Epithelial cell of esophagus (primary cell): ENCODE data around the gene DIPK1B.

Source experiments
- DNase-seq: peaks from one replicate; pipeline ENCODE4 v3.0.0; 2010; ENCODE audit warnings: low read depth
- H3K4me3 ChIP-seq: 2 replicates; pipeline ENCODE4 v1.5.1; 2011; ENCODE audit warnings: mild to moderate bottlenecking, low read length, control low read depth
- TF ChIP-seq, protein P1 (sequence below): IDR thresholded peaks from 2 replicates; pipeline ENCODE4 v1.5.1; 2011; ENCODE audit warnings: low read depth, mild to moderate bottlenecking, low read length, control low read depth, inconsistent platforms; ENCODE audit not compliant: insufficient read depth; ENCODE audit errors: missing control alignments

Gene DIPK1B

DNA sequence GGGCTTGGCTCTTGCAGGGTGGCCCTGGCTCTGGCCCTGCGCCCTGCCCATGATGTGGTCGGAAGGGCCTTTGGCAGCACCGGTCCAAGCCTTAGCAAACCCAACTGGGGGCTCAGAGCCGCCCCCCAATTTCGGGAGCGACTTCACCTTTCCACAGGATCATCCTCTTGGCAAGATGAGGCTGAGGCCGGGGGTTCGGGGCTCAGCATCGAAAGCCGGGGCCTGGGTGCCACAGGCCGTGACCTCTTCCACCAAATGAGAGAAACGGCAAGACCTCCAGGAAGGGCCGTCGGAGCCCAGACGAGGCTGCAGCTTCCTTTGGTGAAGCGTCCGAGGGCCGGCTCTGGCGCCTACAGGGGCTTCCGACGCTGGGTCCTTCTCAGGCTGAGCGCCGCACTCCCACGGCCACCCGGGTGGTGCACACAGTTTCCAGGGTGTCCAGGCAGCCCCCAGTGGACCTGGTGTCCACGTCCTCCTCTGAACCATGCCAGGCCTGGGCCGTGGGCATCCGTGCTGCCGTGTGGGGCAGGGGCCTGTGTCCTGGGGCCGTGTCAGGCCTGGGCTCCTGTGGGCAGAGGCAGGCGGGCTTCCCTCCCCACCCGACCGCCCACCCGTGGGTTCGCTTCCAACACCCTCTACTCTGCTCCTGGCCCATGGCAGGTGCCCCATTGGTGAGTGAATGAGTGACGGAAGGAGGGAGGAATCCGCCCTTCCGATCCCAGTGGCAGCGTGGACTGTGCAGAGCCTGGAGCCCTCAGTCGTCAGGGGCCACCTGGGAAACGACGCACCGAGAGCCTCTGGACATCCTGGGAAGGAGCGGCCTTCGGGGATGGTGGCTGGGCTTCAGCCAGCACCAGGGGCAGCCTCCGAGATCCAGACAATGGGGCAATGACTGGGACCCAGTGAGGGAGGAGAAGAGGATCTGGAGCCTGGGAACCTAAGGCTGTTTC lies 19.9 kb upstream of the DIPK1B start:
- H3K4me3 ChIP-seq, result no peak overlapping the region
- TF ChIP-seq, protein P1, sequence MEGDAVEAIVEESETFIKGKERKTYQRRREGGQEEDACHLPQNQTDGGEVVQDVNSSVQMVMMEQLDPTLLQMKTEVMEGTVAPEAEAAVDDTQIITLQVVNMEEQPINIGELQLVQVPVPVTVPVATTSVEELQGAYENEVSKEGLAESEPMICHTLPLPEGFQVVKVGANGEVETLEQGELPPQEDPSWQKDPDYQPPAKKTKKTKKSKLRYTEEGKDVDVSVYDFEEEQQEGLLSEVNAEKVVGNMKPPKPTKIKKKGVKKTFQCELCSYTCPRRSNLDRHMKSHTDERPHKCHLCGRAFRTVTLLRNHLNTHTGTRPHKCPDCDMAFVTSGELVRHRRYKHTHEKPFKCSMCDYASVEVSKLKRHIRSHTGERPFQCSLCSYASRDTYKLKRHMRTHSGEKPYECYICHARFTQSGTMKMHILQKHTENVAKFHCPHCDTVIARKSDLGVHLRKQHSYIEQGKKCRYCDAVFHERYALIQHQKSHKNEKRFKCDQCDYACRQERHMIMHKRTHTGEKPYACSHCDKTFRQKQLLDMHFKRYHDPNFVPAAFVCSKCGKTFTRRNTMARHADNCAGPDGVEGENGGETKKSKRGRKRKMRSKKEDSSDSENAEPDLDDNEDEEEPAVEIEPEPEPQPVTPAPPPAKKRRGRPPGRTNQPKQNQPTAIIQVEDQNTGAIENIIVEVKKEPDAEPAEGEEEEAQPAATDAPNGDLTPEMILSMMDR, result no peak
- no peak for DNase-seq

DNA sequence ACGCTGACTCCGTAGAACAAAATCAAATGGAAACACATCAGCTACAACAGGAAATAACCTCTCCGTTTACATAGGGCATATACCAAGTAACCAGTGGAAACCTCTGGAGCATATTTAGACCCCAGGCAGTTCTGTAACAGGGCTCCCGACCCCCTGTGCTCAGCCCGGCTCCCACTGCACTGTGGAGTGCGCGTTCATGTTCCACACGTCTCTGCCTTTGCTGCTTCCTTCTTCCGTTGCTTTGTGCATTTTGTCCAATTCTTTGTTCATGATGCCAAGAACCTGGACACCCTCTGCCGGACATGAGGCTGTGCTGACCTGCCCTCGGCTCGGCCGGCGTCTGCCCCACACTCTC lies 19.3 kb upstream of the DIPK1B start:
- DNase-seq, result no peak
- TF ChIP-seq, protein P1, result no peak
- H3K4me3 ChIP-seq, result no peak overlapping the region

DNA sequence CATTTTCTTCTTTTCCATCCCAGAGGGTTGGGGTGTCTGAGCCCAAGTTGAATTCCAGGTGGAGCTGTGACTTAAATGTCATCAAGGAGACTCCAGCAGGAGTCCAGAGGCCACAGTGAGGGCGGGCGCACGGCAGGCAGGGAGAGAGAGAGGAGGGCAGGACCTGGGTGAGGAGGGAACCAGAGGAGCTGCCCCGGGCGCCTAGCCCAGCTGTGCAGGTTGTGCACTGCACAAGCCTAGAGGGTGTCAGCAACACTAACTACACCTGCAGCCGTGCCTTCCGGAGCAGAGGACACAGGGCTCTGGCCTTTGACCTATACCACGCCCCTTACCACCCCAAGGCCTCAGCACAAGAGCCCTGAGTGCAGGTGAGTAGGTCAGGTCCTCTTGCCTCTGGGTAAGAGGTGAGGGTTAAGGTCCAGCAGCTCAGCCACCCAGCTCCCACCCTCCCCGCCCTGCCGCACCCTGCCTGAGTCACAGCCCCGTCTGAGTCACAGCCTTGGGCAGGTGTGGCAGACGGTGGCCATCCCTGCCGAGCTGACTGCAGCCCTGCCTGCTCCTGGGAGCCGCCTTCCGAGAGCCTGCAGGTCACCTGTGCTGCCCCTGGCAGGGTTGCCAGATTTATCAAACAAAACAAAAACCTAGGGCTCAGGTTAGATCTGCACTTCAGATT lies 18.7 kb upstream of the DIPK1B start:
- TF ChIP-seq, protein P1, result no peak
- peak; percentile 91 for DNase-seq
- H3K4me3 ChIP-seq, result no peak overlapping the region

DNA sequence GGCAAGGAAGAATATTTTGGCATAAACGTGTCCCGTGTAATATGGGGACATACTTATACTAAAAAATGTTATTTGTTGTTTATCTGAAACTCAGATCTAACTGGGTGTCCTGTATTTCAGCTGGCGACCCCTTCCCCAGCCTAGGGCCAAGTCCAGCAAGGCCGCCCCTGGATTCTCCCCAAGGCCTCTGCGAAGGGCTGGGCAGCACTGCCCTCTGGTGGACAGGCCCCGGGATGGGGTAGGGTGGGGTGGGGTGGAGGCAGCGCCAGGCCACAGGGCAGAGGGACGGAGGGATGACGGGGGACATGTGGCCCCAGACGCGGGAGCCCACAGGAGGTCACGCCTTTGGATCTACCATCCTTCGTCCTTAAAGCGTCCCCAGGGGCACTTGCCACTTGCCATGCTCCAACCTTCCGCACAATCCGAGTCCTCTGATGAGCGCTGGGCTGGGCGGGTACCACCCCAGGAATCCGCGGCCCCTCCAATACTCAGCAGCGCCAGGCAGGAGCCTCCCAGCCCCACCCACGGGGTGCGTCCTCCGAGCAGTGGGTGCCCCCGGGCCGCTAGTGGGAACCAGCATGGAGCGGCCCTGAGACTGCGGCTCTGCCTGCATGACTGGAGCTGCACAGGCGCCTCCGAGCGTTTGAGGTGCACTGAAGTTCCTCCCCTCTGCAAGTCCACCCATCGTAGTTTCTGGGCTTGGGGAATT lies 18.1 kb upstream of the DIPK1B start:
- peak; percentile 46 for DNase-seq
- TF ChIP-seq, protein P1, result peak; percentile 64
- H3K4me3 ChIP-seq, result no peak overlapping the region

DNA sequence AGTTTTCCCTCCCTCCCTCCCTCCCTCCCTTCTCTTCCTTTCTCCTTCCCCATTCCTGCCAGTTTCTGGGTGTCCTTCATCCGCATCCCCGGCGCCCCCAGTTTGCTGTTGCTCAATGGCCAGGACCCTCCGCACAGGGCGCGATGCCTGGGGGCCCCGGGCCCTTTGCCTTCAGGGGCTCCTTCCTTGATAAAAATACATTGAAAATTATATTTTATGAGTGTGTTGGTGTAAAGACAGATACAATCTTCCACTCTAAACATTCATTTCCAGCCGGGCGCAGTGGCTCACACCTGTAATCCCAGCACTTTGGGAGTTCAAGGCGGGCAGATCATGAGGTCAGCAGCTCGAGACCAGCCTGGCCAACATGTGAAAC lies 17.5 kb upstream of the DIPK1B start:
- TF ChIP-seq, protein P1, result no peak
- no peak for DNase-seq
- no peak overlapping the region for H3K4me3 ChIP-seq

DNA sequence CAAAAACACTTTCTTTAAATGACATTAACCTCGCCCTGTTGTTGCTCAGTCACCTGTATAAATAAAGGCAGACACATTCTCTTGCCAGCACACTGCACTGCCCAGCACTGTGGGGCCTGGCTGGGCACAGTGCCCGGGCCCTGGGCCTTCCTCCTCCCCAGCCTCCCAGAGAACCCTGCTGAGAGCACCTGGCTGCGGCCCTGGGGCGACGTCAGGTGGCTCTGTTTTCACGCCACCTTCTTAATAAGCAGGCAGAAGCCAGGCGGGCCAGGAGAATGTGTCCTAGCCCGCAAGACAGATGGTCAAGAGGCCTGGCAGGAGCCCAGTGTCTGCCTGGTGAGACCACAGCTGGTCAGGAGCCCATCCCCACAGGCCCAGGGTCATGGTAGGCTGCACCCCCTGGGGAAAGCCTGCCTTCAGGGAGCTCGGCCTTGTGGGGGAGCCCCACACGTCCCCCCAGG lies 16.9 kb upstream of the DIPK1B start:
- TF ChIP-seq, protein P1, result no peak
- DNase-seq, result peak; percentile 45
- H3K4me3 ChIP-seq, result no peak overlapping the region
